GM19099 (cell line): Measurements from ENCODE around the gene ZNF350.
A peak's percentile ranks its signal among the peaks of the same experiment; 100 is the strongest.

Experiments used
- POLR2A ChIP-seq: IDR thresholded peaks from 3 replicates; pipeline ENCODE4 v1.6.1; 2011; ENCODE audit warnings: low read depth; ENCODE audit not compliant: insufficient read length; ENCODE audit errors: extremely low read depth

Gene ZNF350

DNA sequence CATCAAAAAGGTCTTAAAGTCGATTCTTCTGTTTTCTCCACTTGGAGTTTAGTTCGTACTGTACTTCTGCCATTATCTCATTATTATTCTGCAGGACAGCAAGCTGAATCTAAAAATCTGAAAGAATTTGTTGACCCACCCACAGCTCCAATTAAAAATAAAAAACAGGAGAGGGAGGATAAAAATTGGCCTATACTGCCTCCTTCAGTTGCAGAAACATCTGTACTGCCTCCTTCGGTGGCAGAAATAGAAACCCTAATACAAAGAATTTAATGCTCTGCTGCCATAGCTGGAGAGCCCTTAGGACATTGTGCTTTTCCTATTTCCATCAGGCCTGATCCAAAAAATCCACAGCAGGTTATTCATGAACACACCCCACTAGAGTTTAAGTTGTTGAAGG is 9.8 kb downstream of the ZNF350 start:
- no peak for TF ChIP-seq POLR2A

DNA sequence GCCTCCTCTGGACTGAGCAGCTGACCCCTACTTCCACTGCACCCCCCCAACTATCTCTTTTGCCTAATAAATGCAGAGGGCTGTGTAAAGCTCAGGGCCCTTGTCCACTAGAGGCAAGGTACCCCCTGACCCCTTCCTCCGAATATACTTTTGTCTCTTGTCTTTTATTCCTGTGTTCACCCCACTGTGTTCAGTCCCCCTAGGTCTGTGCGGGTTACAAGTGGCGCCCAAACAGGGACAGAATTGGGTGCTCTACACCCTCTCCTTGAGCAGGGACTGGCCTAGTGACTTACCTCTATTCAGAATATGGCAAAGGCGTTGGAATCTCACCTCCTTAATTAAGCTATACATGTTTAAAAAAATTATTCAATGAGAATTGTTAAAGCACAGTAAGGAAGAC is 15.0 kb downstream of the ZNF350 start:
- TF ChIP-seq POLR2A: no peak

DNA sequence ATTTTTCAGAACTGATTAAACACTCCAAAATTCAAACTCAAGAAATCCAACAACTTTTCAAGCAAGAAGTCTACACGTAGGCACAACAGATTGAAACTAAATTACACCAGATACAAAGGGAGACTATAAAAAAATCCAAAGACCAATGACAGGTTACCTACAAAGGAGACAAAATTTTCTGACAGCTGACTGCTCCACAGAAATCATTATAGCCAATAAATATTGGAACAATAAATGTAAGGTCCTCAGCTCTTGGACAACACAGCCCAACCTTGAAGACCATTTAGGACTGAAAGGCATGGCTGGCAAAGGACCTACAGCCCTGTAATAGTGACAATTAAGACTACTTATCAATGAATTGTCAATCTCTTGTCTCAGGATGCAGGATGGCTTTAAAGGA is 15.9 kb downstream of the ZNF350 start:
- no peak for TF ChIP-seq POLR2A

DNA sequence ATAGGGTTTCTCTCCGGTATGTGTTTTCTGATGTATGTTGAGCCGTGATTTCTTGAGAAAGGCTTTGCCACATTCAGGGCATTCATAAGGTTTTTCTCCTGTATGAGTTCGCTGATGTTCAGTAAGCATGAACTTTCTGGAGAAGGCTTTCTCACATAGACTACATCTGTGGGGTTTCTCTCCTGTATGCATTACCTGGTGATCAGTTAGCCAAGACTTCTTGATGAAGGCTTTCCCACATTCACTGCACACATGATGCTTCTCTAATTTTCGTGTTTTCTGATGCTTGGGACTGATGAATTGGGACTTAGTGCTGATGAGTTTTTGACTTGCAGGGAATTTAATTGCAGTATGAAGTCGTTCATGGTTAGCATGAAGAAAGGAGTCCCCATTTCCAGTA is 21.1 kb downstream of the ZNF350 start:
- no peak for TF ChIP-seq POLR2A

DNA sequence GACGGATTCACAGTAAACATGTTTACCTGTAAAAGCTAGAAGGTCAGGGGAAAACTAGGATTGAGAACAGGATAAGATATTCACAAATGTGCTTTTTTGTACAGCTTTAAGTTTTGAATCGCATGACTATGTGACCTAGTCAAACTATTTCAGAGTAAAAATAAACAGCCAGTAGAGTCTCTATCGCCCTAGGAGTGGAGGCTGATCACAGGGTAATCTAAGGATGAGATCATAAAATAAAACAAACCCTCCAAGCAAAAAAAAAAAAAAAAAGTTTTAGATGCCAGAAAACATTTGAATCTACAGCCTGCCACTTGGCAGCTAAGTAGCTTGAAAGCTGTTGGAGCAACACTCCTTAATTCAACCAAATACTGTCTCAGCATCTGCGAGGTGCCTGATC is 26.8 kb downstream of the ZNF350 start:
- no peak for TF ChIP-seq POLR2A

DNA sequence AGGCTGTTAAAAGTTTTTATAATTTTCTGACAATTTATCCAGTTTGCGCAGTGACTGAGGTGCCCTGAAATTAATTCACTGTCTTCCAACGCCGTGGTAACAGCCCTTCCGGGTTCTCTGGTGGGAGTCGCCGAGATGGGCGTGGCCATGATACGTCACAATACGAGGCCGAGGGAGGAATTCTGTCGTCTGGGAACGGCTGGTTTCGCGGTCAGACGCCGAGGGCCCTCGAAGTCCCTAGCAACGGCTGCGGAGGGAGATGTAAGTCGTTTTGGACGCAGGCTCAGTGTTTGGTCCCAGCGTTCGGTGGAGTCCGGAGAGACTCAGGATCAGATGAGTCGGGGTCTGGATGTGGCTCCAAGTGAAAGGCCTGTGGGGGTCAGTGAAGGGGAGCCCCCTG is 37.7 kb downstream of the ZNF350 start:
- no peak for TF ChIP-seq POLR2A

DNA sequence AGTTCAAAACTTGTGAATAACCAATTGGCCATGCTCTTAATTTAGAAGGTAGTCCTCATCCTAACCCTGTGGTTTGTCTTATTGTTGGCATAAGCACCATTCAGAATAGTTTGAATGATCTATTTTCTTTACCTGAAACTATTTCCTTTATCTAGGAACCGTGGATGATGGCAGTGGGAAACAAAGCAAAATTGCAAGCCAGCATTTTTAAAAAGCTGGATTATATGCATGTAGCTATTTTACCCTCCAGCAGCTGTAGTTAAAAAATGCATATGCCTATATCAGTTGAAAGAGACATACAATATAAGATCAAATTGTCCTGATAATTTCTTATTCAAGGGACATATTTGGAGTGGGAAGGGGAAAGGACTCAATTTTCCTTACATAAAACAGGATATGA is 40.0 kb downstream of the ZNF350 start:
- no peak for TF ChIP-seq POLR2A

DNA sequence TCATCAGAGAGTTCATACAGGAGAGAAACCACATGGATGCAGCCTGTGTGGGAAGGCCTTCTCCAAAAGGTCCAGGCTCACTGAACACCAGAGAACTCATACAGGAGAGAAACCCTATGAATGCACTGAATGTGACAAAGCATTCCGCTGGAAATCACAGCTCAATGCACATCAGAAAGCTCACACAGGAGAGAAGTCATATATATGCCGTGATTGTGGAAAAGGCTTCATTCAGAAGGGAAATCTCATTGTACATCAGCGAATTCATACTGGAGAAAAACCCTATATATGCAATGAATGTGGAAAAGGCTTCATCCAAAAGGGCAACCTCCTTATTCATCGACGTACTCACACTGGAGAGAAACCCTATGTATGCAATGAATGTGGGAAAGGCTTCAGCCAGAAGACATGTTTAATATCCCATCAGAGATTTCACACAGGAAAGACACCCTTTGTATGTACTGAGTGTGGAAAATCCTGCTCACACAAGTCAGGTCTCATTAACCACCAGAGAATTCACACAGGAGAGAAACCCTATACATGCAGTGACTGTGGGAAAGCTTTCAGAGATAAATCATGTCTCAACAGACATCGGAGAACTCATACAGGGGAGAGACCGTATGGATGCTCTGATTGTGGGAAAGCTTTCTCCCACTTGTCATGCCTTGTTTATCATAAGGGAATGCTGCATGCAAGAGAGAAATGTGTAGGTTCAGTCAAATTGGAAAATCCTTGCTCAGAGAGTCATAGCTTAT is 41.7 kb downstream of the ZNF350 start:
- no peak for TF ChIP-seq POLR2A

DNA sequence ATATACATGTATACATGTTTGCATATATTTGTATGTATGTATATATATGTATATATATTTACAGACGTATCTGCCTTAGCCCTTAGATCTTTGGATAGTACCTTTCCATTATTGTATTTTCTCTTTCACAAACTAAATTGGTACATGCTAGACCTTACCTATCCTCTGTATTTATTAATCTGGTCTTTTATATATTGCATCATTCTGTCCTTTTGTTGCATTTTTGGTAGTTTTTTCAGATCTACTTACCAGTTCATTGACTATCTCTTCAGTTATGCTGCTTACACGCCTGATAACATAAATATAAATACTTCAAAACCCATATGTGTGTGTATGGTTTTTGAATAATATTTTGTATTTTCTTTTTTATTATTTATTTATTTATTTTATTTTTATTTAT is 47.7 kb downstream of the ZNF350 start:
- TF ChIP-seq POLR2A: no peak

DNA sequence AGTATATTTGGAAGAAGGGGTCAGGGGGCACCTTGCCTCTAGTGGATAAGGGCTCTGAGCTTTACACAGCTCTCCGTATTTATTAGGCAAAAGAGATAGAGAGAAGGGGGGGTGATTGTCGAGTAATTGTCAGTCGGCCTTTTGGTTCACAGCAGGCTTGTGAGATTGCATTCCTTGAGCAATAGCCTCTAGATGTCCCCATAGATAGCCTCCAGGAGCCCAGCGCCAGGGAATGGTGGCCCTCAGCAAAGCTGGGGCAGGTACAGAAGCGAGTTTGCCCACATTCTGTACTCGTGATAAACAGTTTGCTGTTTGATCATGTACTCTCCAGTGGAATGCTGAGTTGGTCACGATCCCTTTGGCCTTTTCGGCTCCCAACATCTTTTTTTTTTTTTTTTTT is 54.7 kb downstream of the ZNF350 start:
- no peak for TF ChIP-seq POLR2A

DNA sequence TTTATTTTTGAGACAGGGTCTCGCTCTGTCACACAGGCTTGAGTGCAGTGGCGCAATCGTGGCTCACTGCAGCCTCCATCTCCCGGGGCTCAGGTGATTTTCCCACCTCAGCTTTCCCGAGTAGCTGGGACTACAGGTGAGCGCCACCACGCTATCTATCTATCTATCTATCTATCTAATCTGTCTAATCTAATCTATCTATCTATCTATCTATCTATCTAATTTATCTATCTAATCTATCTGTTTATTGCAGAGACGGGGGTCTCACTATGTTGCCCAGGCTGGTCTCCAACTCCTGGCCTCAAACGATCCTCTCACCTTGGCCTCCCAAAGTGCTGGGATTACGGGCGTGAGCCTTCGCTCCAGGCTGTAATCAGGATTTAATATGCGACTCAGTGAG is 58.8 kb downstream of the ZNF350 start:
- TF ChIP-seq POLR2A: no peak

DNA sequence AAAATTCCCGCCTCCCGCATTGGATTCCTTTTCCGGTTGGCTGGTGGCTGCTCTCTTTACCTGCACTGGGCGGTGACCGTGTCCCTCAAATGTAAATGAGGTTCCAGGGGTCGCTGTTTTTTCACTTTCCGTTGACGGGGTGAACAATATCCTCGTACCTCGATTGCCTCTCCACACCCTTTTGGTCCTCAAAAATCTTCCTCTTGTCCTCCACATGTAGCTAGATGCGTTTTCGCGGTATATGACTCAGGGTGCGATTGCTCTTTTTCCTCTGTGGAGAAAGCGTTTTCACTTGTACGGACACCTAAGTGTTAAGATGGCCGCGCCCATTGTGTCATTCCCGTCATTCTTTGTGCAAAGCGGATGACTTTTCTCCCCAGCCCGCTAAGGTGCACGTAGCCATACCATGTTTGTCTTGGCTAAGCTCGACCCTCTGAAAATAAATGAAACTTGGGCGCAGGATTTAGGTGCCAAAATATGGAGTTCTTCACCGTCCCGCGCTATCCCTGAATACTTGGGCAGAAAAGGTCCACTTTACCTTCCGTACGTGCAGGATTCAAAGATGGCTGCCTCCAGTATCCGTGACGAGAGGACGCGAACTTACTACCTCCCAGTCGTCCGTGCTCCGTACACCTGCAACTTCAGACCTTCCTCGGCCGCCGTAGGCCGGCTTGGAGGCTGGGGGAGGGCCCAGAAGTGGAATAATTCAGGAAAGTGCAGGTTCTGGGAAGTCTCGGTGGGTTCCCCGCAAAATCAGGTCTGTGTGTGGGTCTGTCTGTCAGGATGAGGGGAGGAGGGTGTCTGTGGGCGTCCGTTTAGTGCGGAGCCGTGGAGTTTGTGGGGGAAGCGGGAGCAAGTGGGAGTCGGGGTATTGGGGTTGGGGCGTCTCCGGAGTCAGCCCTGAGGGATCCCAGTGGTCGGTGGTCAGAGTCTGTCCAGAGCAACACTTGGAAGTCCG is 59.6 kb downstream of the ZNF350 start, which contains the start of gene ZNF613:
Gene ZNF613 (plus strand): TSS at position 689 of the 958 bp plus-strand sequence. CDS start 8,749 bp downstream, outside the sequence.
- TF ChIP-seq POLR2A: peak; percentile 58

DNA sequence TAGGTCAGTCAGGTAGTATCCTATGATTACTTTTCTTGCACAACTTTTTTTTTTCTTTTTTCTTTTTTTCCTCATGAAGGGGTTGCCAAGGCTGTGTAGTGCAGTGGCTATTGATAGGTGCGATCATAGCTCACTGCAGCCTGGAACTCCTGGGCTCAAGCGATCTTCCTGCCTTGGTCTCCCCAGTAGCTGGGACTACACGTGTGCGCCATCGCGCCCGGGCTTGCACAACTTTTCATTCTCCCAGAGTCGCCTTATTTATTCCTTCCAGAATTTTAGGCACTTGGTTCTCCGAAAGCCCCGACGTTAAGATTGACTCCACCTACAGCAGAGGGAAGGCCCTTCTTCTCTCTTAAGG is 60.2 kb downstream of the ZNF350 start:
- TF ChIP-seq POLR2A: no peak

DNA sequence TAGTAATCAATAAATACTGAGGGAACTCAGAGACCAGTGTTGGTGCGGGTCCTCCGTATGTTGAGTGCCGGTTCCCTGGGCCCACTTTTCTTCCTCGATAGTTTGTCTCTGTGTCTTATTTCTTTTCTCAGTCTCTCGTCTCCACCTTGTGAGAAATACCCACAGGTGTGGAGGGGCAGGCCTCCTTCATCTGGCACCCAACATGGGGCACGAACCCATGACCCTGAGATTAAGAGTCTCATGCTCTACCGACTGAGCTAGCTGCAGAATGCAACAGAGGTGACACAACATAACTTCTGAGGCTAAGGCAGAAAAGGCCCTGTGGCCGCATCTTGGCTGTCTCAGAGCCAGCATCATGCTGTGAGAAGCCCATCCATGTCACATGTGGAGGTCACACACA is 64.7 kb downstream of the ZNF350 start:
- TF ChIP-seq POLR2A: no peak

DNA sequence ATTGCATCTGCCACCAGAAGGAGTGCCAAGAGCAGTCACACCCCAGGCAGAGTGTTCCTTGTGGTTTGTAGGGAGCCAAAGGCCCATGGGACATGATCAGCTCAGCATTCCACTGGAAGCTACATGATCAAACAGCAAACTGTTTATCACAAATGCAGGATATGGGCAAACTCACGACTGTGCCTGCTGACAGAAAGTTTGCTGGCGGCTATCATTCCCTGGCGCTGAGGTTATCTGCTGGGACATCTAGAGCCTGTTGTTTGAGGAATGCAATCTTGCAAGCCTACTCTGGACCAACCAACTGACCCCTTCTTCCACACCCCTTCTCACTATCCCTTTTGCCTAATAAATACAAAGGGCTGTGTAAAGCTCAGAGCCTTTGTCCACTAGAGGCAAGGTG is 67.0 kb downstream of the ZNF350 start:
- no peak for TF ChIP-seq POLR2A

DNA sequence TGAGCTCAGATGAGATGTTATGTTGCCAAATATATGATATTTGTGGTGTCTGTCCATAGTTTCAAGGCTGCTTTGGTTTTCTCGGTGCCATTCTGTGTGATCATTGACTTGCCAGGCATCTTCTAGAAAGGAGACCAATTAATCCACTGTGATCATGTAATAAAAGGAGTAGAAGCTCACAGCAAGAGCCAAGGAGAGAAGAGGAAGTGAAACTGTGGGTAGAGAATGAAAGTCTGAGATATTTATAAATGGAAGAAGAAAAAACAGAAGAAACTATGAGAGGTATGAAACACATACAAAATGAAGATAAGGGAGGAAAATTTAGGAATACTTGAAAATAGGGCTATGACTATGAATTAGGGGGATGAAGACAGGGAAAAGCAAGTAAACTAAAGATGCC is 70.5 kb downstream of the ZNF350 start:
- no peak for TF ChIP-seq POLR2A
